Measurements from ENCODE around the gene CDS1.
"Not testable (repeated sequence)": the region's sequence is repeated elsewhere in the genome, so short reads cannot be mapped to it uniquely, and the experiment has no call there.

CDS1 gene

GRCh38 chr4:84614891-84615290 is 32.0 kb downstream of the CDS1 start:
- no peak for DNase-seq

- no peak for DNase-seq
These were observed 32.4 kb downstream of the CDS1 start for GRCh38 chr4:84615355-84615754.

DNA sequence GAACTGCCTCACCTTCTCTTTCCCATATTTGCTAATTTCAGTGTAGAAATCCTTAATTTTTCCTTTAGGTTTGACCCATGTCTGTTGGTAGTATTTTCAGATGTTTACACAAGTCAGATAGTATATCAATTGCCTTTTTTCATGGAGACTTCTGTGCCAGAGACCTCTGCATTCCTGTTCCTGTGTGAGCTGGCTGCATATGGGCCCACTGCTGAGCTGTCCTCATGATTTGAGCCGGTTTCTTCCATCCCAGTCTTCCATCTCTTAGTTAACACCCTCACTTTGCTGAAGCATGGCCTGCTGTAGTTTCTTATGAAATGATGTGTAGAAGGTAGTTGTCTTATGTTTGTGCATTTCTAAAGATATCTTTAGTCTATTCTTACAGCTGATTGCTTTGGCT is 40.0 kb downstream of the CDS1 start:
- no peak for DNase-seq

DNA sequence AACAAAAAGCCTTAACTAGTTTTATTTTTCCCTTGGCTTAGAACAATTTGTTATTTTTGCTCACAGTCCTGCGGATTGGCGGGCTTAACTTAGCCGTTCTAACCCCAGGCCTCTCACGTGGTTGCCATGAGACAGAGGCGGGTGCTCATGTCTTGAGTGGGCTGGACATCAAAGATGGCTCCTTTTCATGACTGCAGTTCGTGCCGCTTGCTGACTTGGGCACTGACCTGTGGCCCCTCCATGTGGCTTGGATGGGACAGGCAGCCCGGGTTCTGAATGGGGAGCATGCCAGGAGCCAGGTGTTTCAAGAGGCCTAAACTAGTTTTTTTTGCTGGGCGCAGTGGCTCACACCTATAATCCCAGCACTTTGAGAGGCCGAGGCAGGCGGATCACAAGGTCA is 40.7 kb downstream of the CDS1 start:
- DNase-seq = no peak

GRCh38 chr4:84626673-84627072 is 43.7 kb downstream of the CDS1 start:
- DNase-seq = no peak

DNA sequence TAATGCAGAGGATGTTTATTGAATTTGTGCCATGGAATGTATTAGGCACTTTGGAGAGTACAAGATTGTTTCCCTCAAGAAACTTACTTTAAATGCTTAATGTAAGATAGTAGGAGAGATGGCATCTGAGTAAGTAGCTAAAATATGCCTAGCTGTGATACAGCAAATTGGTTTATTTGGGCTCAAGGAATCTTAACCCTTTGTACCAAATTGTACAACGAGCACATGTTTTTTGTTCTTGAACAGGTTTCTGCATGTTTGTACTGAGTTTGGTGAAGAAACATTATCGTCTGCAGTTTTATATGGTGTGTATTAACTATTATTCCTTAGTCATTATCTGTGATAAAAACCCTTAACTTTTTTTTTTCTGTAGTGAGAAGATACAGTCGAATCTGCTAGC is 48.6 kb downstream of the CDS1 start:
- no peak for DNase-seq

DNA sequence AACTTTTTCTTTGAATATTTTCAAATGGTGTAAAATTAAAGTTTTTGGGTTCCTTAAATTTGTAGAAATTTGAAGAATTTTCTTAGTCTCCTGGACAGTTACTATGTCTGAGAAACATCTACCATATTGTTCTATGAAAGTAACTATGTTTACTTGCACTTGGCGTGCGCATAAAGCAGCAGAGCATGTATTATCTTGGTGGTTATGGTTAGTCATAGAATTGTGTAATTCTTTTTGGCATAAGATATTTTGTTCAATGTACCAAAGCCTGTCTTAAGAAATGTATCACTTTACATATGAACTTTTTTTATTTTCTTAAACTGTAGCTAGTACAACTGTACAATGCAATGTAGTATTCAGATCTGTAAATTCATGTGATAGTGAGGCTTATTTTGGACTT is 49.2 kb downstream of the CDS1 start:
- DNase-seq = no peak

GRCh38 chr4:84634961-84635360 is 52.0 kb downstream of the CDS1 start:
- DNase-seq = no peak

- DNase-seq = no peak
These were observed 55.2 kb downstream of the CDS1 start for GRCh38 chr4:84638092-84638491.

GRCh38 chr4:84639145-84639544 is 56.2 kb downstream of the CDS1 start:
- peak; percentile 57 for DNase-seq

GRCh38 chr4:84644087-84644486 is 61.2 kb downstream of the CDS1 start:
- DNase-seq = peak; percentile 8

GRCh38 chr4:84647312-84647884 is 64.5 kb downstream of the CDS1 start:
- peak; percentile 37 for DNase-seq

GRCh38 chr4:84648178-84648577 is 65.3 kb downstream of the CDS1 start:
- no peak for DNase-seq

DNA sequence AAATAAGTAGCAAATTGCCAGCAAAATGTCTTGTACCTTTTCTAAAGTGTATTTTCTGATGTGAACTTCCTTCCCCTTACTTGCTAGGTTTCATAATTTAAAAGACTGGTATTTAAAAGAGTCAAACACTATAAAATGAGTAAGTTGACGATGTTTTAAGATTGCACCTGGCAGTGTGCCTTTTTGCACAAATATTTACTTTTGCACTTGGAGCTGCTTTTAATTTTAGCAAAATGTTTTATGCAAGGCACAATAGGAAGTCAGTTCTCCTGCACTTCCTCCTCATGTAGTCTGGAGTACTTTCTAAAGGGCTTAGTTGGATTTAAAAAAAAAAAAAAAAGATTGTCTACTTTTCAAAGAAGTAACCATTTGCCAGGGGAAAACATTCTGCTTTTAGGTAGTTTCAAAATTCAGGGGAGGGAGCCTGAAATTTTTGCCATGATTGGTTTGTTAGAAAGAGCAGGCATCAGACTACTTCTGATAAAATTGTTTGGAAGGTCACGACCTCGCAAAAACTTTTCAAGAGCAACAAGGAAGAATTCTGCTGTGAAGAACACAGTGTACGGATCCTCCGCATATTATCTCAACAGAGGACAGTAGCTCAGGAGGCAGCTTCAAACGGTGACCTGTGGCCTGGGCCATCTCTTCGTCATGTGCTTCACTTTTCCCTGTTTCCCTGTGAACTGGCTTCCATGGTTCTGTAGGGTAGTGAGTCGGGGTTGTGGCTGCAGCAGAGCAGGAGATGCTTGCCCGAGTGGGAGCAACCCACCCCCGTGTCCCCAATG is 66.1 kb downstream of the CDS1 start:
- DNase-seq = peak; percentile 4

DNA sequence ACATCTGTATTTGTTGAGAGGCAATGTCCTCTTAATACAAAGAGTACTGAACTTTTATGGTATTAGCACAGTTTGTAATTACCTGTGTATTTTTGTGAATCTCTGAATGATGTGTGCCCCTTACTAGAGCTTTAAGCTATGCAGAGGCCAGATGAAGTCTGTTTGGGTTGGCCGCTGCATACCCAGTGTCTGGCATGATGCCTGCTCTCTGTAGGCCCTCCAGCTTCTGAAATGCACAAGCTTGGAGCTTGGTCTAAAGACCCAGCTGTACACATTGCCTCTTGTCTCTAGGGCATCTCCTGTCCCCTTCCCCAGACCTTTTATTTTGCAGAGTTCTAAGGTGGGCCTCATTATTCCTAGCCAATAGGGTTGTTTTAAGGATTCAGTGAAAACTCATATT is 68.6 kb downstream of the CDS1 start:
- DNase-seq = no peak

GRCh38 chr4:84652478-84652877 is 69.6 kb downstream of the CDS1 start:
- no peak for DNase-seq

- no peak for DNase-seq
These were observed 77.7 kb downstream of the CDS1 start for GRCh38 chr4:84660606-84661005.

DNA sequence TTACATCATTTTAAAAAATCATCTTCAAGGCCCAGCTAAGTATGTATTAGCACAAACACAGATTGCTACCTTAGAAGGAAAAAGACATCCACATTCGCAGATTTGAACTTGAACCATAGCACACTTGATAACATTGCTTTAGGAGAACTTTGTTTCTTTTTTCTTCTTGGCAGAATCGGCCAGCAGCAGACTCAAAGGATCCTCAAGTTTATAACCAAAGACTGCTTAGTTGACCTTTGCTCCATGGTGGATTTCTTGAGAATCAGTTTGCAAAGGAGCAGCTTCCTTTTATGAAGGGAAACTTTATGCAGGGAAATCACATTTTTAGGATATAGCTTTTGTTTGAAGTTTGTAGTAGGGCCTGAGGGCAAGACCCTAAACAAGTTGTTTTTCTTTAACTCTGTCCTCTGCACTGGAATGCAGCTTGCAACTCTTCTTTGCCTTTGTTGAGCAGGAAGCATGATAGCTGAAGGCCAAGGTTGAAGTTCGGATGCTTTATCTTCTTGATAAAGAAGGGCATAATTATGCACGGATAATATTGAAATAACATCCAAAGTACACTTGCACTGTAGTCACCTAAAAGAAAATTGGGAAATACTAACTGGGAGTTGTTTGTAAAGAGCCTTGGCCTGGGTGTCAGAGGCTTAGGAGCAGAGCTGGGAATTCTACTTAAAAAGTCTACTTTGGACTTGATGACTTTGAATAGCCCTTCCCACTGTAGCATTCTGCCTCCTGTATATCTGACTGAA is 78.4 kb downstream of the CDS1 start:
- no peak for DNase-seq

- not testable (repeated sequence) for DNase-seq
These were observed 81.8 kb downstream of the CDS1 start for GRCh38 chr4:84664767-84665166.

DNA sequence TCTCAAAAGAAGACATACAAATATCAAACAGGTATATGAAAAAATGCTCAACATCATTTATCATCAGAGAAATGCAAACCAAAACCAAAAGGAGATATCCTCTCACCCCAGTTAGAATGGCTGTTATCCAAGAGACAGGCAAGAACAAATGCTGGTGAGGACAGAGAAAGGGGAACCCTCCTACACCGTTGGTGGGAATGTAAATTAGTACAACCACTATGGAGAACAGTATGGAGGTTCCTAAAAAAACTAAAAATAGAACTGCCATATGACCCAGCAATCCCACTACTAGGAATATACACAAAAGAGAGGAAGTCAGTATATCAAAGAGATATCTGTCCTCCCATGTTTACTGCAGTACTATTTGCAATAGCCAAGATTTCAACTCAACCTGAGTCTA is 83.5 kb downstream of the CDS1 start:
- no peak for DNase-seq

- DNase-seq = no peak
These were observed 86.3 kb downstream of the CDS1 start for GRCh38 chr4:84669201-84669600.

- no peak for DNase-seq
These were observed 89.2 kb downstream of the CDS1 start for GRCh38 chr4:84672177-84672576.

DNA sequence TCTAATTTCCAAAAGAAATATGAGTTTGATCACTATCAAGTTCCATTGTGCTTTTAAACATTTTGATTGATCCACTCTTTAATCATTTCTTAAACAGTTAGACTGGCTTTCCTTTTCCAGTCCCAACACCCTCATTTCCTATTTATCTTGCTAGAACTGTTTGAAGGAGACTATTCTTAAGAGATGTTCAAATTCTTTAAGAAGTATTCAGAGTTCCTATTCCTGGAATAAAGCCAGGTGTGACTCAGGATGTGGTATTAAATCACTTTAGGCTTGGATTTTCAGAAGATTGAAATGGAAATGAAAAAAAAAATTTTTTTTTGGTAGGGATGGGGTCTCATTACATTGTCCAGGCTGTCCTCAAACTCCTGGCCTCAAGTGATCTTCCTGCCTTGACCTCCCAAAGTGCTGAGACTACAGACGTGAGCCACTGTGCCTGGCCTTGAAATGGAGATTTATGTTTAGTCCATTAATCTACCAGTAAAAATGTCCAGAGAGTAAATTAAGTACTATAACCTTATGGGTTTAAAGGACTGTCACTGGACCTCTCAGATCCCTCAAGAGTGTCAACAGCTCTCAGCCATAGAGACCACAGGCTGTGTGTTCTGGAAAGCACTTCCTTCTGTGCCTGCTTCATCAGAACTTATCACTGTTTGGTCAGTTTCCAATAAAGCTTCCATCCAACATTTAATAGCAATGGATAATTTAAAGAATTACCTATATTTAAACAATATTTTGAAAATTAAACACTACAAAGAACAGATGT is 90.7 kb downstream of the CDS1 start:
- no peak for DNase-seq

All from NCI-H69 (cell line).